ENCODE results near the gene NR2C2.

The NR2C2 gene

DNA sequence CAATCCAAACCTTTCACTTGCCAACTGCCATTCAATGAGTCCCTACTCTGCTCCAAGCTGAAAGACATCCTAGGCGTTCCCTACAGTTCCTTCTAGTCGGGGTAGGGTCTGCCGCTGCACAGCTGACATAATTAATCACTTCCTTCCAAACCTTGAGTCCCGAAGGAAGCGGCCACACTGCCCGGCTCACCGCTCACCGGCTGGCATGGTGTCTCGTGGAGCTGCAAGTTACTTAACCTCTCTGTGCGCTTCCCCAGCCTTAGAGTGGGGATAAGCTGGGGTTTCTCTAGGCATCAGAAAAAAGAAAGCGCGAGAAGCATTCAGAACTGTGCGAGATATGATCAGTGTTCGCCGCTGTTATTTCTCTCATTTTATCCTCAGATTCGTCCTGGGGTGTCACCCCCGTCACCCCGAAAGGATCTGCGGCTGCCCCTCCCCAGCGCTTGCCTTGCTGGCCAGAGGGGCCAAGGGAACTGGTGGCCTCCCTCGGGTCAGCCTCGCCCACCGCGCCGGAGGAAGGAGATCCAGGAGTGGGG, 117.0 kb downstream of the NR2C2 start:
- no peaks in the 10 kb centered on the region for H3K36me3 ChIP-seq (ENCODE audit: control insufficient read depth, insufficient read depth, low read length)
- peak; percentile 28 for DNase-seq (ENCODE audit: extremely low read depth, insufficient read length)
- TF ChIP-seq, protein P1, sequence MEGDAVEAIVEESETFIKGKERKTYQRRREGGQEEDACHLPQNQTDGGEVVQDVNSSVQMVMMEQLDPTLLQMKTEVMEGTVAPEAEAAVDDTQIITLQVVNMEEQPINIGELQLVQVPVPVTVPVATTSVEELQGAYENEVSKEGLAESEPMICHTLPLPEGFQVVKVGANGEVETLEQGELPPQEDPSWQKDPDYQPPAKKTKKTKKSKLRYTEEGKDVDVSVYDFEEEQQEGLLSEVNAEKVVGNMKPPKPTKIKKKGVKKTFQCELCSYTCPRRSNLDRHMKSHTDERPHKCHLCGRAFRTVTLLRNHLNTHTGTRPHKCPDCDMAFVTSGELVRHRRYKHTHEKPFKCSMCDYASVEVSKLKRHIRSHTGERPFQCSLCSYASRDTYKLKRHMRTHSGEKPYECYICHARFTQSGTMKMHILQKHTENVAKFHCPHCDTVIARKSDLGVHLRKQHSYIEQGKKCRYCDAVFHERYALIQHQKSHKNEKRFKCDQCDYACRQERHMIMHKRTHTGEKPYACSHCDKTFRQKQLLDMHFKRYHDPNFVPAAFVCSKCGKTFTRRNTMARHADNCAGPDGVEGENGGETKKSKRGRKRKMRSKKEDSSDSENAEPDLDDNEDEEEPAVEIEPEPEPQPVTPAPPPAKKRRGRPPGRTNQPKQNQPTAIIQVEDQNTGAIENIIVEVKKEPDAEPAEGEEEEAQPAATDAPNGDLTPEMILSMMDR (IDR thresholded peaks at IDR 0.05; ENCODE audit: insufficient read depth, low read length, poor library complexity, severe bottlenecking): no peak

DNA sequence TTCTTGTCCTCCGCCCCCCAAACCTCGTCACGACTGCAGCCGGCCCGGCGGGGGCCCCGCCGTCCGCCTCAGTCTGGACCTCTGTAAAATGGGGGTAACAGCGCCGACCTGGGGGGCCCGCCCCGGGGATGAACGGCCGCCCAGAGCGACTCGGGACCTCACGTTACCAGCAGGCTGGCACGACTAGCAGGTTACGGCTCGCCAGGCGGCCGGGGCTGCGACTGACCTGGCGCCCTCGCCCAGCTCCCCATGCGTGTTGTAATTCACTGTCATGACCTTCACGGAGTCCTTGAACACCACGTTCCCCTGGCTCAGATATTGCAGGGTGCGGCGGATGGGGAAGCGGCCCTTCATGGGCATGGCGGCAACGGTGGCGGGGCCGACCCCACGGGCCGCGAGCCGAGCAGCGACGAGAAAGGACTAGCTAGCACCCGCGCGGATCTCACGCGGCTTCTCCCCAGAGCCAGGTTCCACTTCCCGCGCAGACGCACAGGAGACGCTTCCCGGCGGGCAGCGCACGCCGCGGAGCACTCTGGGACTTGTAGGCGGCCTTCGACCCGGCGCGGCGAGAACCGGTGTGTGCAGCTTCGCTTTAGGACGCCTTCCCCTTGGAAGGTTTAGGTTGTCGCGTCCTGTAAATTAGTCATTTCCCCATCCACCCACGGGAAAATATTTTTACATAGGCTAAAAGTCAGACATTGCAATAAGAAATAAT, 117.6 kb downstream of the NR2C2 start, which contains the start of gene MRPS25:
Gene MRPS25, minus strand, starts transcription at position 481 of the 715 bp plus-strand sequence. Its CDS starts 121 bp downstream, at position 360.
- H3K27me3 ChIP-seq (replicated peaks; ENCODE audit: control insufficient read depth, insufficient read depth, low read length): no peaks in the 10 kb centered on the region
- peak; percentile 94 for DNase-seq (ENCODE audit: extremely low read depth, insufficient read length)
- peak within 1 kb of the TSS; percentile 81 for H3K4me3 ChIP-seq (replicated peaks; ENCODE audit: low read depth, low read length)
- H3K36me3 ChIP-seq (ENCODE audit: control insufficient read depth, insufficient read depth, low read length): no peaks in the 10 kb centered on the region
- TF ChIP-seq, protein P1 (IDR thresholded peaks at IDR 0.05; ENCODE audit: insufficient read depth, low read length, poor library complexity, severe bottlenecking): no peak

More for the DNA sequence above, 117.0 kb downstream of the NR2C2 start:
- peak overlapping the region; percentile 81 for H3K4me3 ChIP-seq (replicated peaks; ENCODE audit: low read depth, low read length)
- no peaks in the 10 kb centered on the region for H3K27me3 ChIP-seq (replicated peaks; ENCODE audit: control insufficient read depth, insufficient read depth, low read length)

DNA sequence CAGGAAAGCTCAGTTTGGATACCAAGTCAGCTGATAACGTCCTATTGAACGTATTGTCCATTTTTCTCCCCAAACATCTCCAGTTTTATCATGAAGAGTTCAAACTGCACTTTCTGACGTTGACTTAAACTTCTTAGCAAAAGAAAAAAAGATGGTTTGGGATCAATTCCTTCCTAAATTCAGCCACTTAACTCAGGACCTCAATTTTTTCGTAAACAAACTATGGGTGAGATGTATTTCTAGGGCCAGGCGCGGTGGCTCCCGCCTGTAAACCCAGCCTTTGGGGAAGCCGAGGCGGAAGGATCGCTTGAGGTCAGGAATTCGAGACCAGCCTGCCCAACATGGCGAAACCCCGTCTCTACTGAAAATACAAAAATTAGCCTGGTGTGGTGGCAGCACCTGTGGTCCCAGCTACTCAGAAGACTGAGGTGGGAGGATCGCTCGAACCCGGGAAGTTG, 118.2 kb downstream of the NR2C2 start:
- H3K27me3 ChIP-seq (replicated peaks; ENCODE audit: control insufficient read depth, insufficient read depth, low read length): no peaks in the 10 kb centered on the region
- no peak for DNase-seq (ENCODE audit: extremely low read depth, insufficient read length)
- no peaks in the 10 kb centered on the region for H3K36me3 ChIP-seq (ENCODE audit: control insufficient read depth, insufficient read depth, low read length)
- TF ChIP-seq, protein P1 (IDR thresholded peaks at IDR 0.05; ENCODE audit: insufficient read depth, low read length, poor library complexity, severe bottlenecking): no peak
- peak overlapping the region; percentile 81 for H3K4me3 ChIP-seq (replicated peaks; ENCODE audit: low read depth, low read length)

DNA sequence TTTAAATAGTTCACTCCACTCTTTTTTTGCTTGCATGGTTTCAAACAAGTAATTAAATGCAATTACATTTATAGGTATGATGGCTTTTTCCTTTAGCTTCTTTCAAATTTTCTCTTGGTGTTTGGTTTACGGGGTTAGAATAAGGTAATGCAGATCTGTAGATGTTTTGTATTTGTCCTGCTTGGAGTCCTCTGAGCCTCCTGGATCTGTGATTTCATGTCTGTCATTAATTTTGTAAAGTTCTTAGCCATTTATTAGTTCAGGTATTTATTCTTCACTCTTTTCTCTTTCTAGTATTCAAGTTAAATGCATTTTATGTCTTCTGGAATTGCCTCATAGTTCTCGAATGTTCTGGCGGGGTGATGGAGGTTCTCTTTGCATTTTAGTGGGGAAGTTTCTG, 119.1 kb downstream of the NR2C2 start:
- Histone ChIP-seq H3K4me3 (replicated peaks; ENCODE audit: low read depth, low read length) (no peak overlapping the region), H3K27me3 (replicated peaks; ENCODE audit: control insufficient read depth, insufficient read depth, low read length) (no peaks in the 10 kb centered on the region), H3K36me3 (ENCODE audit: control insufficient read depth, insufficient read depth, low read length) (no peaks in the 10 kb centered on the region; the same call in 1 of the 2 replicates)
- TF ChIP-seq, protein P1 (IDR thresholded peaks at IDR 0.05; ENCODE audit: insufficient read depth, low read length, poor library complexity, severe bottlenecking): no peak
- no peak for DNase-seq (ENCODE audit: extremely low read depth, insufficient read length)

DNA sequence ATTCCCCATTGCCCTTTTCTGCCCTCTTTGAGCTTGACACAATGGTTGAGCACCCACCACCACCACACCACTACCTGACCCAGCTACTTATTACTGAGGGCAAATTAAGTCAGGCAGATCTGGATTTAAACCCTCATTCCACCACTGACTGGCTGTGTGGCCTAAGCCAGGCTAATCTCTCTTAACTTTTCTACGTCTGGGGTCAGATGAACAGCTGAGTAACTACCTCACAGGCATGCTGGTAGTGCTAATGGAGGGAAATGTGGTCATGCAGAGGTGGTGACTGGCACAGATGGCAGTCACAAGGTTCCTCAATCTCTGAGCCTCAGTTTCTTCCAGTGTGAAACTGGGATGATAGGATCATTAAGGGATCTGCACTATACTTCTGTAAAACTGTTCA, 122.1 kb downstream of the NR2C2 start:
- H3K36me3 ChIP-seq (ENCODE audit: control insufficient read depth, insufficient read depth, low read length): peaks cover 15% of the 10 kb centered on the region
- no peaks in the 10 kb centered on the region for H3K27me3 ChIP-seq (replicated peaks; ENCODE audit: control insufficient read depth, insufficient read depth, low read length)
- DNase-seq (ENCODE audit: extremely low read depth, insufficient read length): no peak
- TF ChIP-seq, protein P1 (IDR thresholded peaks at IDR 0.05; ENCODE audit: insufficient read depth, low read length, poor library complexity, severe bottlenecking): no peak
- H3K4me3 ChIP-seq (replicated peaks; ENCODE audit: low read depth, low read length): no peak overlapping the region

Data from GM06990 (cell line).